Caco-2 (cell line): ENCODE data around the gene OTUD5. TPM values are rescaled to one million over a fixed set of nuclear protein-coding genes. Genes with fewer than 3 reads are reported as not detected.

ENCODE experiments used
- BruUV-seq: library from RNA; stranded (reverse); fragments of 400-500 nt; replicated peaks from 2 replicates; lab custom pipeline; 2021; lab: Mats Ljungman, UMichigan
- CTCF ChIA-PET: fragments of 300-600 bp; sonication (Branson Sonifier 250); formaldehyde crosslinking; loops from one replicate; lab custom pipeline; 2022; ENCODE audit warnings: antibody characterized with exemption; lab: Charles Lee
- POLR2A ChIA-PET: fragments of 300-600 bp; sonication (Branson Sonifier 250); formaldehyde crosslinking; loops from one replicate; lab custom pipeline; 2022; ENCODE audit warnings: antibody characterized with exemption; lab: Charles Lee
- DNase-seq, 2 experiments: peaks; one replicate each; pipeline versions ENCODE4 v3.0.0 to v3.0.0-alpha.2; 2020 to 2022
- H3K27me3 ChIP-seq: replicated peaks from 2 replicates; pipeline ENCODE4 v1.6.0; 2011; ENCODE audit warnings: low read length; ENCODE audit not compliant: control insufficient read depth, insufficient read depth
- H3K36me3 ChIP-seq: 2 replicates; pipeline ENCODE4 v1.5.1; 2011; ENCODE audit warnings: low read length; ENCODE audit not compliant: control insufficient read depth, insufficient read depth
- H3K4me1 ChIP-seq: fragments of 250-450 bp; sonication (Bioruptor Pico); 2 replicates; pipeline ENCODE4 v1.5.1; 2020; ENCODE audit warnings: mild to moderate bottlenecking
- H3K4me3 ChIP-seq: 2 replicates; pipeline ENCODE4 v1.5.1; 2011; ENCODE audit warnings: low read depth, mild to moderate bottlenecking, control low read depth, low read length
- H3K9me3 ChIP-seq: fragments of 250-450 bp; sonication (Bioruptor Pico); 2 replicates; pipeline ENCODE4 v1.5.1; 2020; ENCODE audit warnings: mild to moderate bottlenecking, moderate library complexity
- H3K27ac Mint-ChIP-seq: one replicate; pipeline ENCODE4 v1.8.0; 2022; ENCODE audit warnings: mixed read lengths; ENCODE audit not compliant: unreplicated experiment
- H3K27me3 Mint-ChIP-seq: one replicate; pipeline ENCODE4 v1.8.0; 2022; ENCODE audit warnings: mixed read lengths; ENCODE audit not compliant: insufficient read depth, unreplicated experiment
- H3K36me3 Mint-ChIP-seq: one replicate; pipeline ENCODE4 v1.8.0; 2022; ENCODE audit warnings: mild to moderate bottlenecking, mixed read lengths; ENCODE audit not compliant: insufficient read depth, unreplicated experiment
- H3K4me1 Mint-ChIP-seq: one replicate; pipeline ENCODE4 v1.8.0; 2022; ENCODE audit warnings: low read depth, mixed read lengths; ENCODE audit not compliant: unreplicated experiment
- H3K4me3 Mint-ChIP-seq: one replicate; pipeline ENCODE4 v1.8.0; 2022; ENCODE audit warnings: mild to moderate bottlenecking, moderate library complexity, mixed read lengths; ENCODE audit not compliant: unreplicated experiment
- H3K9me3 Mint-ChIP-seq: one replicate; pipeline ENCODE4 v1.8.0; 2022; ENCODE audit warnings: mixed read lengths; ENCODE audit not compliant: unreplicated experiment
- CTCF ChIP-seq, 2 experiments: fragments of 200-600 bp in 1 of 2; IDR thresholded peaks; 1 replicate in 1 of 2; 2 replicates in 1 of 2; pipeline versions ENCODE4 v1.5.1 to v1.8.0; 2011 to 2022; ENCODE audit warnings: antibody characterized with exemption in 1 of 2, control low read depth in 1 of 2, inconsistent platforms in 1 of 2, low read depth in 1 of 2, low read length in 1 of 2, mild to moderate bottlenecking in 1 of 2, moderate library complexity in 1 of 2; ENCODE audit not compliant: insufficient read depth in 1 of 2, severe bottlenecking in 1 of 2, unreplicated experiment in 1 of 2
- intact Hi-C: fragments of 100-400 bp; cut with micrococcal nuclease; formaldehyde crosslinking; loops from one replicate; pipeline ENCODE4 v1.10.0; 2022; ENCODE audit not compliant: unreplicated experiment
- total RNA-seq: library from RNA; stranded (reverse); gene quantifications from 2 replicates; pipeline ENCODE4 v1.2.3, GENCODE V29; 2022

Gene OTUD5
- total RNA-seq, 1 experiment from 2014 or later: 40.6 TPM

GRCh38 chrX:48897157-48897624, 60.2 kb downstream of the OTUD5 start:
- Mint-ChIP-seq H3K27me3 (no peaks in the 10 kb centered on the region), H3K4me1 (no peaks in the 10 kb centered on the region), H3K9me3 (no peaks in the 10 kb centered on the region), H3K27ac (peak overlapping the region; percentile 98), H3K36me3 (peaks cover 35% of the 10 kb centered on the region), H3K4me3 (peak overlapping the region; percentile 89)
- CTCF ChIA-PET: interaction anchor here (0.6 to 1.6 kb wide), 2 partner anchors 15 to 266 kb away, joined by 3 to 4 read pairs; partner anchors contain the start of gene SLC35A2
- POLR2A ChIA-PET: interaction anchor here (0.8 to 1.6 kb wide), 8 partner anchors 15 to 221 kb away, joined by 3 to 24 read pairs (median 6); partner anchors contain the start of genes GRIPAP1, HDAC6 and SLC35A2
- no peak for TF ChIP-seq CTCF (IDR thresholded peaks at IDR 0.05; ENCODE audit: insufficient read depth in 1 of 2, low read depth in 1 of 2, low read length in 1 of 2, severe bottlenecking in 1 of 2, unreplicated experiment in 1 of 2)
- no peaks in the 10 kb centered on the region for H3K9me3 ChIP-seq
- H3K4me3 ChIP-seq: peak overlapping the region; percentile 90
- no peaks in the 10 kb centered on the region for H3K27me3 ChIP-seq
- intact Hi-C loops: loop anchor here (5.0 kb wide), 2 partner anchors 95 to 145 kb away; partner anchors contain the start of genes HDAC6 and TFE3
- DNase-seq: peak; percentile 86 to 87
- no peaks in the 10 kb centered on the region for H3K4me1 ChIP-seq
- H3K36me3 ChIP-seq: no peaks in the 10 kb centered on the region; the same call in 1 of the 2 replicates
- BruUV-seq: no TSS peak

DNA sequence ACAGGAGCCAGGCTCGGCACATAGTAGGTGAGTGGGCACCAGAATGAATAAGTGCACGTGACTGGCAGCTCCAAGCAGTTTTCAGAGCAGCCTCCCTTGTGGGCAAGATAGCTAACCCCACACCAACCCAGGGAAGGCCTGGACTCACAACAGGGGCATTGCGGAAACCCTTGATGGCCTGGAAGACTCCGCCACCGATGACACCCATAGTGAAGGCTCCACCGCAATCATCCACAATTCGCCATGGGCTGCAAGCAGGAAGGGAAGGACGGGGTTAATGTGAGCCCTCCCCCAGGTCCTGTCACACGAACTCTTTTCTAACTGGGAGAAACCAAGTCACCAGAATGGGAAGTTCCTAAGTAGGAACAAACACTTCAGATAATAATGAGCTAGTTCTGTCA, 60.8 kb downstream of the OTUD5 start:
- no peaks in the 10 kb centered on the region for H3K27me3 ChIP-seq
- no peaks in the 10 kb centered on the region for H3K4me1 ChIP-seq
- ChIA-PET POLR2A (interaction anchor here (1.1 kb wide), 1 partner anchor 95 kb away, joined by 7 read pairs; the partner anchor contains the start of gene HDAC6), CTCF (interaction anchor here (0.6 to 1.6 kb wide), 2 partner anchors 15 to 294 kb away, joined by 4 read pairs; partner anchors contain the start of gene SLC35A2)
- Mint-ChIP-seq H3K27ac (peak overlapping the region; percentile 98), H3K4me1 (no peaks in the 10 kb centered on the region), H3K9me3 (no peaks in the 10 kb centered on the region), H3K36me3 (peaks cover 30% of the 10 kb centered on the region), H3K4me3 (peak overlapping the region; percentile 89), H3K27me3 (no peaks in the 10 kb centered on the region)
- TF ChIP-seq CTCF (IDR thresholded peaks at IDR 0.05; ENCODE audit: insufficient read depth in 1 of 2, low read depth in 1 of 2, low read length in 1 of 2, severe bottlenecking in 1 of 2, unreplicated experiment in 1 of 2): no peak
- BruUV-seq: no TSS peak
- no peaks in the 10 kb centered on the region; the same call in 1 of the 2 replicates for H3K36me3 ChIP-seq
- no peak for DNase-seq
- intact Hi-C loops: loop anchor here (5.0 kb wide), 2 partner anchors 94 to 146 kb away; partner anchors contain the start of genes HDAC6 and TFE3
- peak overlapping the region; percentile 90 for H3K4me3 ChIP-seq
- H3K9me3 ChIP-seq: no peaks in the 10 kb centered on the region

- BruUV-seq: no TSS peak
- no peaks in the 10 kb centered on the region for H3K9me3 ChIP-seq
- ChIA-PET CTCF (no interaction called here), POLR2A (no interaction called here)
- Mint-ChIP-seq H3K9me3 (no peaks in the 10 kb centered on the region), H3K27ac (no peak overlapping the region), H3K4me1 (peaks cover 9% of the 10 kb centered on the region), H3K36me3 (peaks cover 30% of the 10 kb centered on the region), H3K27me3 (no peaks in the 10 kb centered on the region), H3K4me3 (no peak overlapping the region)
- H3K36me3 ChIP-seq: no peaks in the 10 kb centered on the region
- no peaks in the 10 kb centered on the region for H3K27me3 ChIP-seq
- no peak overlapping the region for H3K4me3 ChIP-seq
- intact Hi-C loops: loop anchor here (5.0 kb wide), 2 partner anchors 93 to 147 kb away; partner anchors contain the start of genes HDAC6 and TFE3
- TF ChIP-seq CTCF (IDR thresholded peaks at IDR 0.05; ENCODE audit: insufficient read depth in 1 of 2, low read depth in 1 of 2, low read length in 1 of 2, severe bottlenecking in 1 of 2, unreplicated experiment in 1 of 2): no peak
- no peak for DNase-seq
- H3K4me1 ChIP-seq: no peaks in the 10 kb centered on the region
These were observed 62.5 kb downstream of the OTUD5 start for GRCh38 chrX:48894891-48895290.
